Measurements from ENCODE around the gene CSRNP3. TPM values are rescaled to one million over a fixed set of nuclear protein-coding genes. Genes with fewer than 3 reads are reported as not detected.
"Not testable (repeated sequence)": the region's sequence is repeated elsewhere in the genome, so short reads cannot be mapped to it uniquely, and the experiment has no call there.

The CSRNP3 gene
- total and polyA plus RNA-seq, 9 donors: 2.9 to 16.2 (median 6.9) TPM

GRCh38 chr2:165587335-165587938 lies 117.9 kb downstream of the CSRNP3 start:
- H3K36me3 ChIP-seq: no peaks in the 10 kb centered on the region
- no peak for DNase-seq
- no peaks in the 10 kb centered on the region for H3K27me3 ChIP-seq
- no peak overlapping the region for H3K27ac ChIP-seq
- H3K4me1 ChIP-seq (ENCODE audit: insufficient read depth): peaks cover 4% of the 10 kb centered on the region
- no peaks in the 10 kb centered on the region for H3K9me3 ChIP-seq
- TF ChIP-seq EP300 (IDR thresholded peaks at IDR 0.05) (no peak), CTCF (IDR thresholded peaks at IDR 0.05) (no peak), POLR2A (IDR thresholded peaks at IDR 0.05) (no peak)
- intact Hi-C loops (cut with DNase I): no loop called here
- no peak overlapping the region for H3K4me3 ChIP-seq
- WGBS, 3 donors: 87 to 88% (median 87%) methylated on average over 4 of the region's 4 CpGs

DNA sequence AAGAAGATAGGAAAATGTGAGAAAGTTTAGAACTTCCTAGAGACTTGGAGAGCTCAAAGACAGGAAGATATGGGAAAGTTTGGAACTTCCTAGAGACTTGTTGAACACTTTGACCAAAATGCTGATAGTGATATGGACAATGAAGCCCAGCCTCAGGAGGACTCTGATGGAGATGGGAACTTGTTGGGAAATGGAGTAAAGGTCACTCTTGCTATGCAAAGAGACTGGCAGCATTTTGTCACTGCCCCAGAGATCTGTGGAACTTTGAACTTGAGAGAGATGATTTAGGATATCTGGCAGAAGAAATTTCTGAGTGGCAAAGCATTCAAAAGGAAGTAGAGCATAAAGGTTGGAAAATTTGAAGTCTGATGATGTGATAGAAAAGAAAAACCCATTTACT lies 121.5 kb downstream of the CSRNP3 start:
- H3K27ac ChIP-seq; DNase-seq; H3K4me3 ChIP-seq; H3K27me3 ChIP-seq; intact Hi-C loops (cut with DNase I); H3K4me1 ChIP-seq (ENCODE audit: insufficient read depth); H3K36me3 ChIP-seq; H3K9me3 ChIP-seq: not testable (repeated sequence)

GRCh38 chr2:165593081-165593480 lies 123.6 kb downstream of the CSRNP3 start:
- WGBS, 3 donors: 97 to 99% (median 97%) methylated on average over 3 of the region's 3 CpGs
- Histone ChIP-seq H3K4me1 (ENCODE audit: insufficient read depth) (no peaks in the 10 kb centered on the region), H3K4me3 (no peak overlapping the region), H3K9me3 (no peaks in the 10 kb centered on the region), H3K27ac (no peak overlapping the region), H3K27me3 (no peaks in the 10 kb centered on the region), H3K36me3 (no peaks in the 10 kb centered on the region)
- DNase-seq: no peak
- no peak for TF ChIP-seq POLR2A (IDR thresholded peaks at IDR 0.05)
- no peak for TF ChIP-seq CTCF (IDR thresholded peaks at IDR 0.05)
- no peak for TF ChIP-seq EP300 (IDR thresholded peaks at IDR 0.05)
- intact Hi-C loops (cut with DNase I): no loop called here

DNA sequence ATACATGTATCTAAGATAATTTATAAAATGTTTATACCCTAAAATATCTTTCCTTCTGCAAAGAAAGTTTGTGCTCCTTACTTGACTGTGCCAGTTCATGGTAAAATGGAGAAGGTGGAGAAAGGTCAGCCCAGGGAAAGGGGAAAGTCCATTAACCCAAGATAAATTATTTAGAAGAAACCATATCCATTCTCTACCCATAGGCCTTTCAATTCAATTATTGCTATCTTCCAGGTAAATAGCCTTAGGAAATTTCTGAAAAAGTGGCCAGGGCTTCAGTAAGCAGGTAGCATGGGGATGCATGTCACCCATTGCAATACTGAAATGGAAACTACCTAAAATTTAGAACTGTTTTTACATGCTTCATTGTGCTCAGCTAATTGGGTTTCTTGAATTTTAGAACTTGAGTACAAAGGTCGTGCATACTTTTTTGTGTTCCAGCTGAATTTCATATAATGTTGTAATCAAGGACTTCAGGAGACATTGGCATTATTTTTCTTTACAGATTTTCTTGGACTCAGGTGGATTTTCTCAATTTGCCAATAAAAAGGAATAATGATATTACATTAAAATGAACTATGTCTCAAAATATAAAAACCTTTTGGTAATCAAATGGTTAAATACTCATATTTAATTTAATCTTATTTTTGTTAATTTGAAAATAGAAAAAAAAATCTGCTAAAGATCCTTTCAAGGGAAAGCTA lies 124.9 kb downstream of the CSRNP3 start:
- WGBS, 3 donors: 92 to 95% (median 94%) methylated on average over 1 of the region's 1 CpG
- Histone ChIP-seq H3K36me3 (no peaks in the 10 kb centered on the region), H3K4me3 (no peak overlapping the region), H3K9me3 (no peaks in the 10 kb centered on the region), H3K4me1 (ENCODE audit: insufficient read depth) (no peaks in the 10 kb centered on the region), H3K27ac (no peak overlapping the region), H3K27me3 (no peaks in the 10 kb centered on the region)
- DNase-seq: no peak
- intact Hi-C loops (cut with DNase I): no loop called here
- no peak for TF ChIP-seq POLR2A (IDR thresholded peaks at IDR 0.05)
- TF ChIP-seq EP300 (IDR thresholded peaks at IDR 0.05): no peak
- TF ChIP-seq CTCF (IDR thresholded peaks at IDR 0.05): no peak

DNA sequence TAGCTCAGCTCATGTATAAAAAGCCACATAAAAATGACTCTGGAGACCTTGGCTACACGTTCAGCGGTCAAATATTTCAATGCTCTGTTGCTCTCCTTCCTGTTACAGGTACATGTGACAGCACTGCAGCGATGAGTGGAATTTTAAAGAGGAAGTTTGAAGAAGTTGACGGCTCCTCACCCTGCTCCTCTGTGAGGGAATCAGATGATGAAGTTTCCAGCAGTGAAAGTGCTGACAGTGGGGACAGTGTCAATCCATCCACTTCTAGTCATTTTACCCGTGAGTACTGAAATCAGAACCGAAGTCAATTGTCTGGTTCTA lies 125.4 kb downstream of the CSRNP3 start:
- Histone ChIP-seq H3K4me3 (no peak overlapping the region), H3K4me1 (ENCODE audit: insufficient read depth) (no peaks in the 10 kb centered on the region), H3K27me3 (no peaks in the 10 kb centered on the region), H3K27ac (no peak overlapping the region), H3K36me3 (no peaks in the 10 kb centered on the region), H3K9me3 (no peaks in the 10 kb centered on the region)
- 85 to 90% (median 88%) methylated on average over 6 of the region's 6 CpGs for WGBS, 3 donors
- TF ChIP-seq EP300 (IDR thresholded peaks at IDR 0.05) (no peak), CTCF (IDR thresholded peaks at IDR 0.05) (no peak), POLR2A (IDR thresholded peaks at IDR 0.05) (no peak)
- intact Hi-C loops (cut with DNase I): no loop called here
- no peak for DNase-seq

All from ovary (tissue), 9 donors.